Coronary artery (tissue), 2 donors: ENCODE data around the gene SSBP3.
"Not testable (repeated sequence)": the region's sequence is repeated elsewhere in the genome, so short reads cannot be mapped to it uniquely, and the experiment has no call there.

Source experiments
- DNase-seq: peaks from one replicate; pipeline ENCODE4 v3.0.0-alpha.2; 2017; ENCODE audit warnings: low spot score
- H3K27ac ChIP-seq, 2 donors: fragments of 200-600 bp; sonication (generic); one replicate each; pipeline ENCODE4 v1.5.1; 2016 to 2019
- H3K4me3 ChIP-seq: fragments of 200-600 bp; sonication (generic); 2 replicates; pipeline ENCODE4 v1.5.1; 2016; ENCODE audit warnings: mild to moderate bottlenecking, moderate library complexity
- TF ChIP-seq, protein P1 (sequence below): fragments of 200-600 bp; sonication (generic); IDR thresholded peaks from one replicate; pipeline ENCODE4 v1.5.1; 2019; ENCODE audit warnings: antibody characterized with exemption

Gene SSBP3

GRCh38 chr1:54437783-54438182 lies 31.6 kb upstream of the SSBP3 start:
- DNase-seq = no peak
- Histone ChIP-seq H3K4me3 (no peak overlapping the region), H3K27ac (no peak overlapping the region)
- TF ChIP-seq, protein P1, sequence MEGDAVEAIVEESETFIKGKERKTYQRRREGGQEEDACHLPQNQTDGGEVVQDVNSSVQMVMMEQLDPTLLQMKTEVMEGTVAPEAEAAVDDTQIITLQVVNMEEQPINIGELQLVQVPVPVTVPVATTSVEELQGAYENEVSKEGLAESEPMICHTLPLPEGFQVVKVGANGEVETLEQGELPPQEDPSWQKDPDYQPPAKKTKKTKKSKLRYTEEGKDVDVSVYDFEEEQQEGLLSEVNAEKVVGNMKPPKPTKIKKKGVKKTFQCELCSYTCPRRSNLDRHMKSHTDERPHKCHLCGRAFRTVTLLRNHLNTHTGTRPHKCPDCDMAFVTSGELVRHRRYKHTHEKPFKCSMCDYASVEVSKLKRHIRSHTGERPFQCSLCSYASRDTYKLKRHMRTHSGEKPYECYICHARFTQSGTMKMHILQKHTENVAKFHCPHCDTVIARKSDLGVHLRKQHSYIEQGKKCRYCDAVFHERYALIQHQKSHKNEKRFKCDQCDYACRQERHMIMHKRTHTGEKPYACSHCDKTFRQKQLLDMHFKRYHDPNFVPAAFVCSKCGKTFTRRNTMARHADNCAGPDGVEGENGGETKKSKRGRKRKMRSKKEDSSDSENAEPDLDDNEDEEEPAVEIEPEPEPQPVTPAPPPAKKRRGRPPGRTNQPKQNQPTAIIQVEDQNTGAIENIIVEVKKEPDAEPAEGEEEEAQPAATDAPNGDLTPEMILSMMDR = no peak

GRCh38 chr1:54436826-54437225 lies 30.6 kb upstream of the SSBP3 start:
- Histone ChIP-seq H3K27ac (no peak overlapping the region), H3K4me3 (no peak overlapping the region)
- no peak for DNase-seq
- TF ChIP-seq, protein P1 = no peak

- no peak for DNase-seq
- Histone ChIP-seq H3K27ac (no peak overlapping the region), H3K4me3 (no peak overlapping the region)
- TF ChIP-seq, protein P1 = no peak
Measured at GRCh38 chr1:54429838-54430237, 23.6 kb upstream of the SSBP3 start.

DNA sequence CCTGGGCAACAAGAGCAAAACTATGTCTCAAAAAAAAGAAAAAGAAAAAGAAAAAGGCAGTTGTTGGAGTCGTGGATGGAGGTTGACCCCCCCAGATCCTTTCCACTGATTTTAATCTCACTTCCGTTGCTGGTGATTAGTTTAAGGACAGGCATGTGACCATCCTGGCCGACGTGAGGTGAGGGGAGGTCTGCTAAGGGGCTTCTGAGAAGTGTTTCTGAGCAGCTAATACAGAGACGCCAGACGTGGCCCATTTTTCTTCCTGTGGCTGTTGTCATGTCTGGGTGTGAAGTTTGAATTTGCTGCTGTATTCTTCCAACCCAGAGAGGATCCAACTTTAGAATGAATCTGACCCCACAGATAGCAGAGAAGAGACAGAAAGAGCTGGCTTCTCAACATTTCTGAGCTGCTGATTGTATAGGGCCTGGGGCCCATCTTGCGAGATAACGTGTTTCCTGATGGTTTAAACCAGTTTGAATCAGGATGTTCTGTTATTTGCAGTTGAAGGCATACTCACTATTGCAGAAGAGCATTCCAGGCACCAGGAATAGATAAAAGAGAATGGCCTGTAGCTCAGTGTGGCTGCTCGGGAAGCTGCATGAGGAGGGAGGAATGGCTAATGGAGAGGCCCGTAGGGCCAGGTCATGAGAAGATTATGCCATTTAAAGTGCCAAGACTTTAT lies 22.8 kb upstream of the SSBP3 start:
- H3K4me3 ChIP-seq = no peak overlapping the region
- H3K27ac ChIP-seq = no peak overlapping the region
- no peak for DNase-seq
- TF ChIP-seq, protein P1 = no peak

GRCh38 chr1:54425152-54425584 lies 19.0 kb upstream of the SSBP3 start:
- Histone ChIP-seq H3K4me3 (no peak overlapping the region), H3K27ac (no peak overlapping the region)
- TF ChIP-seq, protein P1 = no peak
- no peak for DNase-seq

GRCh38 chr1:54424398-54424797 lies 18.2 kb upstream of the SSBP3 start:
- TF ChIP-seq, protein P1 = no peak
- no peak for DNase-seq
- Histone ChIP-seq H3K27ac (no peak overlapping the region), H3K4me3 (no peak overlapping the region)

DNA sequence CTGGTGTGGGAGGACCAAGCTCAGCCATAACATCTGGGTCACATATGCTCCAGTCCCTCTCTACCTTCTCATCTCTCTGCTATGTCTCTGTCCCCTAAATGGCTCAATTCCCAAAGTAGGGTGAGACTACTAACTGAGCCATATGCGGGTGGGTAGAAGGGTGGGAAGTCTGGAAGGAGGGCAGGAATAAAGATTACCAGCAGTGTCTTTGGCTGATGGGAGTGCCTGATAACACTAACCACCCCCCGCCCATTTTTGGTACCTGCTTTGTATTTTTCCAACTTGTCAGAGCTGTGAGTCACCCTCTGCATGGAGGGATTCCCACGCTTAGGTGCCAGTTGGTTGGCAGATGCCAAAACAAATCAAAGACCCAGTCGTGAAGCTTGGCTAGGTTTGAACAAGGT lies 14.9 kb upstream of the SSBP3 start:
- no peak overlapping the region for H3K4me3 ChIP-seq
- DNase-seq = no peak
- no peak overlapping the region for H3K27ac ChIP-seq
- TF ChIP-seq, protein P1 = no peak

GRCh38 chr1:54418598-54418997 lies 12.4 kb upstream of the SSBP3 start:
- not testable (repeated sequence) for DNase-seq, H3K27ac ChIP-seq, H3K4me3 ChIP-seq
